K562 (cell line): ENCODE data around the gene ADAM19. TPM values are rescaled to one million over a fixed set of nuclear protein-coding genes. Genes with fewer than 3 reads are reported as not detected.

Source experiments
- ATAC-seq: fragments of 200-7000 bp; cut with Tn5 transposase; 3 replicates; pipeline ENCODE4 v1.9.1; 2020; ENCODE audit warnings: moderate library complexity
- BruUV-seq: library from RNA; stranded (reverse); fragments of 400-500 nt; replicated peaks from 2 replicates; lab custom pipeline; 2021; lab: Mats Ljungman, UMichigan
- CTCF ChIA-PET: fragments of 300-600 bp; formaldehyde crosslinking; extraction: SDS; loops from one replicate; lab custom pipeline; 2021; ENCODE audit warnings: low intra/inter-chr PET ratio; lab: Yijun Ruan, JAX
- POLR2A ChIA-PET: fragments of 300-600, 350-650 bp; sonication (Branson Sonifier 250); formaldehyde crosslinking; extraction: SDS; loops from one replicate; lab custom pipeline; 2021; ENCODE audit warnings: antibody characterized with exemption, inconsistent platforms; lab: Yijun Ruan, JAX
- DNase-seq, 4 experiments: peaks; one replicate each; pipeline versions ENCODE4 v3.0.0 to v3.0.0-alpha.2; 2011 to 2018; ENCODE audit warnings: low spot score in 3 of 4, mixed read lengths in 3 of 4; ENCODE audit errors: extremely low read depth in 1 of 4
- FAIRE-seq: peaks from 2 replicates; lab custom pipeline; 2011; peaks lifted over from hg19 to GRCh38; lab: Jason Lieb, UNC
- H2AFZ ChIP-seq: 2 replicates; pipeline ENCODE4 v1.6.0; 2011; ENCODE audit warnings: low read depth, low read length, control low read depth, inconsistent platforms
- H3K27ac ChIP-seq: fragments of 200-600 bp; 3 replicates; pipeline ENCODE4 v1.8.0; 2011; ENCODE audit warnings: low read depth, mild to moderate bottlenecking, control low read depth, inconsistent platforms, low read length, moderate library complexity, mixed read lengths; ENCODE audit errors: extremely low read depth
- H3K27me3 ChIP-seq, 2 experiments: fragments of 300-600 bp in 1 of 2; 2 replicates in 1 of 2; 3 replicates in 1 of 2; pipeline versions ENCODE4 v1.6.0 to v1.8.0; 2011; ENCODE audit warnings: inconsistent platforms in 2 of 2, low read length in 2 of 2, mild to moderate bottlenecking in 1 of 2, mixed read lengths in 1 of 2, moderate library complexity in 1 of 2; ENCODE audit not compliant: control insufficient read depth in 2 of 2, insufficient read depth in 2 of 2
- H3K36me3 ChIP-seq: fragments of 300-600 bp; 3 replicates; pipeline ENCODE4 v1.8.0; 2011; ENCODE audit warnings: mild to moderate bottlenecking, low read length, inconsistent platforms; ENCODE audit not compliant: control insufficient read depth, insufficient read depth
- H3K4me1 ChIP-seq, 2 experiments: fragments of 200-600 bp in 1 of 2; replicated peaks in 1 of 2; 2 replicates in 1 of 2; 3 replicates in 1 of 2; pipeline versions ENCODE4 v1.5.1 to v1.8.0; 2011; ENCODE audit warnings: inconsistent platforms in 2 of 2, low read length in 2 of 2, mild to moderate bottlenecking in 1 of 2, mixed read lengths in 1 of 2, moderate library complexity in 1 of 2; ENCODE audit not compliant: control insufficient read depth in 2 of 2, insufficient read depth in 2 of 2
- H3K4me2 ChIP-seq: 2 replicates; pipeline ENCODE4 v1.6.1; 2011; ENCODE audit warnings: low read length, control low read depth, inconsistent platforms, mixed read lengths; ENCODE audit not compliant: insufficient read depth
- H3K4me3 ChIP-seq: fragments of 200-600 bp; sonication (generic), shearing (Covaris generic); 2 replicates; pipeline ENCODE4 v1.5.1; 2016; ENCODE audit warnings: control low read depth, inconsistent platforms
- H3K79me2 ChIP-seq: fragments of 200-600 bp; 3 replicates; pipeline ENCODE4 v1.8.0; 2011; ENCODE audit warnings: low read length, inconsistent platforms; ENCODE audit not compliant: control insufficient read depth, insufficient read depth
- H3K9ac ChIP-seq, 2 experiments: 2 replicates each; pipeline versions ENCODE4 v1.6.0 to v1.6.1; 2011; ENCODE audit warnings: low read depth in 2 of 2, low read length in 2 of 2, control low read depth in 1 of 2, inconsistent platforms in 1 of 2, mild to moderate bottlenecking in 1 of 2, mixed read lengths in 1 of 2; ENCODE audit not compliant: insufficient read depth in 1 of 2
- H3K9me1 ChIP-seq: one replicate; pipeline ENCODE4 v1.6.0; 2011; ENCODE audit warnings: inconsistent platforms, mild to moderate bottlenecking, low read length, moderate library complexity; ENCODE audit not compliant: control insufficient read depth, insufficient read depth
- H3K9me3 ChIP-seq: replicated peaks from 2 replicates; pipeline ENCODE4 v1.5.1; 2011; ENCODE audit warnings: low read depth, low read length, inconsistent platforms; ENCODE audit not compliant: control insufficient read depth, insufficient read depth
- H4K20me1 ChIP-seq: replicated peaks from 2 replicates; pipeline ENCODE4 v1.6.1; 2011; ENCODE audit warnings: low read length, inconsistent platforms, mixed read lengths; ENCODE audit not compliant: control insufficient read depth, insufficient read depth
- ARID4B ChIP-seq: sonication (generic); formaldehyde crosslinking; IDR thresholded peaks from 2 replicates; pipeline ENCODE4 v1.8.0; 2022; ENCODE audit warnings: mild to moderate bottlenecking, missing genetic modification reagents
- ARNT ChIP-seq, 2 experiments: fragments of 450-650 bp; IDR thresholded peaks; 2 replicates each; pipeline ENCODE4 v1.6.1; 2016; ENCODE audit warnings: mild to moderate bottlenecking in 1 of 2
- ASH1L ChIP-seq: fragments of 450-650 bp; IDR thresholded peaks from 2 replicates; pipeline ENCODE4 v1.6.1; 2018; ENCODE audit warnings: borderline replicate concordance, mild to moderate bottlenecking, low read depth; ENCODE audit not compliant: partially characterized antibody
- C11orf30 ChIP-seq: fragments of 450-650 bp; IDR thresholded peaks from 2 replicates; pipeline ENCODE4 v1.6.1; 2016; ENCODE audit warnings: low read depth, mild to moderate bottlenecking
- HCFC1 ChIP-seq: IDR thresholded peaks from 2 replicates; pipeline ENCODE4 v1.6.1; 2012; ENCODE audit warnings: low read depth, low read length, improper control_type of control experiment
- HINFP ChIP-seq: fragments of 450-650 bp; conservative IDR thresholded peaks from 2 replicates; pipeline ENCODE4 v1.6.1; 2016; ENCODE audit warnings: missing genetic modification characterization, low read depth, mild to moderate bottlenecking, control low read depth, missing compliant biosample characterization
- KAT7 ChIP-seq: sonication (generic); formaldehyde crosslinking; IDR thresholded peaks from 2 replicates; pipeline ENCODE4 v1.8.0; 2022; ENCODE audit warnings: missing genetic modification reagents, mild to moderate bottlenecking, borderline replicate concordance
- ZNF174 ChIP-seq: fragments of 250-450 bp; sonication (Bioruptor Pico); IDR thresholded peaks from 2 replicates; pipeline ENCODE4 v1.4.0; 2020; ENCODE audit warnings: mild to moderate bottlenecking
- ZNF583 ChIP-seq: fragments of 250-450 bp; sonication (Bioruptor Pico); IDR thresholded peaks from 2 replicates; pipeline ENCODE4 v1.4.0; 2020
- WGBS: fragments of 100-300 bp; shearing (Covaris generic); methylation state at CpG from one replicate; pipeline ENCODE4 v1.1.6; 2016; ENCODE audit warnings: low coverage, mixed read lengths; ENCODE audit not compliant: insufficient coverage; ENCODE audit errors: missing lambda C conversion rate; 5-methylcytosine and 5-hydroxymethylcytosine counted together
- in situ Hi-C: fragments of 300-500 bp; cut with MboI; formaldehyde crosslinking; loops from 4 replicates; pipeline ENCODE4 v1.15.0; 2018; ENCODE audit warnings: inconsistent platforms, mixed read lengths
- intact Hi-C: fragments of 100-400 bp; cut with micrococcal nuclease; formaldehyde crosslinking; loops from 2 replicates; pipeline ENCODE4 v1.14.2; 2022
- polyA plus RNA-seq, 8 experiments: library from polyadenylated mRNA; depleted of rRNA in 4 of 8; stranded (reverse) in 5 of 8; unstranded in 3 of 8; fragments of >200 nt; fragmentation: Nextera tagmentation in 2 of 8; fragmentation: Illumina TruSeq in 1 of 8; extraction: Ambion mirVana in 2 of 8; extraction: Trizol in 1 of 8; gene quantifications; 2 replicates each; pipeline versions ENCODE4 v1.2.1 to v1.2.3, GENCODE V29; 2011 to 2014; ENCODE audit warnings: inconsistent platforms in 1 of 8, missing spikeins in 1 of 8
- total RNA-seq, 7 experiments: library from RNA; depleted of rRNA in 6 of 7; stranded (reverse); fragments of >200 nt in 6 of 7; fragmentation: Illumina TruSeq in 2 of 7; extraction: Trizol in 2 of 7; gene quantifications; 2 replicates each; pipeline versions ENCODE4 v1.2.1 to v1.2.3, GENCODE V29; 2011 to 2021; ENCODE audit warnings: low replicate concordance in 1 of 7

Gene ADAM19
- total and polyA plus RNA-seq, 9 of the 15 experiments (the other 6 are each of a cell fraction or from before 2014, with no cell fraction given), result 0.11 to 1.1 (median 0.43) TPM

GRCh38 chr5:157445745-157446411 lies 129.7 kb downstream of the ADAM19 start:
- H3K9me3 ChIP-seq, result no peaks in the 10 kb centered on the region
- in situ Hi-C loops, result no loop called here
- TF ChIP-seq ARID4B (no peak), C11orf30 (no peak), ASH1L (no peak), ZNF174 (no peak), ZNF583 (CRISPR knock-in tag) (no peak), KAT7 (CRISPR knock-in tag) (no peak), ARNT (IDR thresholded peaks at IDR 0.05) (no peak), HINFP (tag) (no peak), HCFC1 (no peak)
- H3K36me3 ChIP-seq, result no peaks in the 10 kb centered on the region
- no peak overlapping the region for H3K27ac ChIP-seq
- BruUV-seq, result no TSS peak
- ChIA-PET CTCF (no interaction called here), POLR2A (interaction anchor here (0.6 kb wide), 1 partner anchor 43 kb away, joined by 3 read pairs; no protein-coding TSS in a partner anchor)
- H3K9ac ChIP-seq, result no peak overlapping the region
- WGBS, result under 1% methylated on average over 5 of the region's 5 CpGs
- H3K4me3 ChIP-seq, result no peak overlapping the region
- no peaks in the 10 kb centered on the region for H4K20me1 ChIP-seq
- no peaks in the 10 kb centered on the region for H3K79me2 ChIP-seq
- peaks cover 3 to 29% of the 10 kb centered on the region in 2 experiments; a peak in 3 of 5 replicates for H3K27me3 ChIP-seq
- intact Hi-C loops, result no loop called here
- H3K4me1 ChIP-seq, result peaks cover 0 to 4% of the 10 kb centered on the region in 2 experiments; a peak in 2 of 5 replicates
- H3K9me1 ChIP-seq, result no peaks in the 10 kb centered on the region
- DNase-seq (no peak), FAIRE-seq (no peak), ATAC-seq (no peak)
- H2AFZ ChIP-seq, result no peak overlapping the region
- no peak overlapping the region for H3K4me2 ChIP-seq
